Neutrophil (primary cell): Measurements from ENCODE around the gene MYH9.

Experiments
- H3K27ac ChIP-seq: fragments of 200-600 bp; sonication (generic); 2 replicates; pipeline ENCODE4 v1.5.1; 2016; ENCODE audit warnings: mild to moderate bottlenecking, moderate library complexity
- H3K27me3 ChIP-seq: fragments of 200-600 bp; sonication (generic); 2 replicates; pipeline ENCODE4 v1.6.0; 2016; ENCODE audit warnings: mild to moderate bottlenecking
- H3K36me3 ChIP-seq: fragments of 200-600 bp; sonication (generic); 2 replicates; pipeline ENCODE4 v1.5.1; 2017
- H3K4me1 ChIP-seq, 2 experiments: fragments of 200-600 bp in 1 of 2; sonication (generic) in 1 of 2; 1 replicate in 1 of 2; 2 replicates in 1 of 2; pipeline versions ENCODE4 v1.5.1 to v1.6.1; 2013 to 2016; ENCODE audit warnings: low read depth in 1 of 2, low read length in 1 of 2, mild to moderate bottlenecking in 1 of 2, moderate library complexity in 1 of 2; ENCODE audit not compliant: control insufficient read depth in 1 of 2, insufficient read depth in 1 of 2
- H3K4me3 ChIP-seq, 2 experiments: fragments of 200-600 bp in 1 of 2; sonication (generic) in 1 of 2; 1 replicate in 1 of 2; 2 replicates in 1 of 2; pipeline ENCODE4 v1.5.1; 2013 to 2016; ENCODE audit warnings: low read depth in 1 of 2, low read length in 1 of 2, mild to moderate bottlenecking in 1 of 2, moderate library complexity in 1 of 2
- H3K9me3 ChIP-seq: fragments of 200-600 bp; sonication (generic); 2 replicates; pipeline ENCODE4 v1.5.1; 2016
- TF ChIP-seq, protein P1 (sequence below): fragments of 200-600 bp; sonication (generic); IDR thresholded peaks from 2 replicates; pipeline ENCODE4 v1.5.1; 2016; ENCODE audit warnings: antibody characterized with exemption

The MYH9 gene

DNA sequence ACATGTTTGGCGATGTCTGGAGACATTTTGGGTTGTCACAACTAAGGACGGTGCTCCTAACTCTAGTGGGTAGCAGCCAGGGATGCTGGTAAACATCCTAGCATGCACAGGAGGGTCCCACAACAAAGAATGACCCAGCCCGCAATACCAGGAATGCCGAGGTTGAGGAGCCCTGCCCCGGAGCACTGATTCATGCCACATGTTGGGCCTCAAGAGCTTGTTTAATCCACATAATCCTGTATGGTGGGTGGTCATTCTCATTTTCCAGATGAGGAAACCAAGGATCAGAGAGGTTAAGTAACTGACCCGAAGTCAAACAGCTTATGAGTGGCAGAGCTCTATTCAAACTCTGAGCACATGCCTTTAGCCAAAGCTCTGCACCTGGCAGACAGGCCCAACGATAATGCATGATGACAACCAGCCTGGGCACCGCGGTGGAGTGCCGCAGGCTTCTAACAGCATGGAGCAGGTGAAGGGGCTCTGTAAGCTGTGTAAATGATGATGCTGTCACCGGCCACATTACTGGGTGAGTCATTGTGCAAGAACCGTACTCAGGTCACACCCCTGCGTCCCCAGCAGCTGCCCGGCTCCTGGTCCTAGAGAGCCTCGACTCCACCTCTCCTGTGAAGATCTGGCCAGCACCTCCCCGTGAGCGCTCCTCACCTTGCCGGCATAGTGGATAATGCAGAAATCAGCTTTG is 76.2 kb downstream of the MYH9 start:
- TF ChIP-seq, protein P1, sequence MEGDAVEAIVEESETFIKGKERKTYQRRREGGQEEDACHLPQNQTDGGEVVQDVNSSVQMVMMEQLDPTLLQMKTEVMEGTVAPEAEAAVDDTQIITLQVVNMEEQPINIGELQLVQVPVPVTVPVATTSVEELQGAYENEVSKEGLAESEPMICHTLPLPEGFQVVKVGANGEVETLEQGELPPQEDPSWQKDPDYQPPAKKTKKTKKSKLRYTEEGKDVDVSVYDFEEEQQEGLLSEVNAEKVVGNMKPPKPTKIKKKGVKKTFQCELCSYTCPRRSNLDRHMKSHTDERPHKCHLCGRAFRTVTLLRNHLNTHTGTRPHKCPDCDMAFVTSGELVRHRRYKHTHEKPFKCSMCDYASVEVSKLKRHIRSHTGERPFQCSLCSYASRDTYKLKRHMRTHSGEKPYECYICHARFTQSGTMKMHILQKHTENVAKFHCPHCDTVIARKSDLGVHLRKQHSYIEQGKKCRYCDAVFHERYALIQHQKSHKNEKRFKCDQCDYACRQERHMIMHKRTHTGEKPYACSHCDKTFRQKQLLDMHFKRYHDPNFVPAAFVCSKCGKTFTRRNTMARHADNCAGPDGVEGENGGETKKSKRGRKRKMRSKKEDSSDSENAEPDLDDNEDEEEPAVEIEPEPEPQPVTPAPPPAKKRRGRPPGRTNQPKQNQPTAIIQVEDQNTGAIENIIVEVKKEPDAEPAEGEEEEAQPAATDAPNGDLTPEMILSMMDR = no peak
- H3K4me3 ChIP-seq = no peak overlapping the region
- H3K27ac ChIP-seq = no peak overlapping the region
- H3K27me3 ChIP-seq = no peaks in the 10 kb centered on the region
- H3K9me3 ChIP-seq = peaks cover 6% of the 10 kb centered on the region
- H3K4me1 ChIP-seq = no peaks in the 10 kb centered on the region
- H3K36me3 ChIP-seq = peaks cover 100% of the 10 kb centered on the region

DNA sequence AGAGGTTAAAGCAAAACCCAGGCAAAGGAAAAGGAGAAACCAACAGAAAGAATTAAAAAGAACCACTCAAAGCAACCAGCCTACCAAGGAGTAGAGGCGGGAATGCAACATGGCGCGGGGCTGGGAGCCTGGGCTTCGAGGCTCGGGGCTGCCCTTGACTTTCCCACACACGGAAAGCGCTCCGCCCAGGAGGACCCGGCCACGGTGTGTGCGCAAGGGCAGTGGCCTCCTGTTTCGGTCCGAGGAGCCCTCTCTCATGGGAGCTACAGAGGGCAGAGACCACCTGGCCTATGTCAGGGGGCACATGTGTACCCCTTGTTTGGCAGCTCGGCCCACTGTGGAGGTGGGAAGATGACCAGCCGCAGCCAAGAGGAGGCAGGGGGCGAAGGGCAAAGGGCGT is 78.9 kb downstream of the MYH9 start:
- Histone ChIP-seq H3K36me3 (peaks cover 100% of the 10 kb centered on the region), H3K4me3 (no peak overlapping the region), H3K9me3 (peaks cover 7% of the 10 kb centered on the region), H3K4me1 (no peaks in the 10 kb centered on the region), H3K27me3 (no peaks in the 10 kb centered on the region), H3K27ac (no peak overlapping the region)
- TF ChIP-seq, protein P1 = no peak

DNA sequence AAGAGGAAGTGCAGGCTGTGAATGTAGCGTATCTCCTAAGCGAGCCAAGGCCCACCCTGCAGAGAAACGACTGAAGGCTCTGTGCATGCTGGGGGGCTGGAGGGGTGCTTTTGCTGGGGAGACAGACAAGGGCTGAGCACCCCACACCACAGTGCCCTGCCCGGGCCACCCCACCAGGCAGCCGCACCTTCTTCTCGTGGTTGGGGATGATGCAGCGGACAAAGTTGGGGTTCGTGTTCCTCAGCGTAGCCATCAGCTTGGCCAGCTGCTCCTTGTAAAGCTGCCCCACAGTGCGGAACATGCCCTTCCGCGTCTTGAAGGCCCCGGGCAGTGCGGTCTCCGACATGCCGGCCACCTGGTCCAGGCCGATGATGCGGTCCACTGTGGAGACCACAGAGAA is 81.5 kb downstream of the MYH9 start:
- TF ChIP-seq, protein P1 = no peak
- H3K4me3 ChIP-seq = no peak overlapping the region
- H3K4me1 ChIP-seq = no peaks in the 10 kb centered on the region
- H3K27me3 ChIP-seq = no peaks in the 10 kb centered on the region
- peaks cover 100% of the 10 kb centered on the region for H3K36me3 ChIP-seq
- H3K27ac ChIP-seq = peak overlapping the region; percentile 14
- peaks cover 14% of the 10 kb centered on the region for H3K9me3 ChIP-seq

DNA sequence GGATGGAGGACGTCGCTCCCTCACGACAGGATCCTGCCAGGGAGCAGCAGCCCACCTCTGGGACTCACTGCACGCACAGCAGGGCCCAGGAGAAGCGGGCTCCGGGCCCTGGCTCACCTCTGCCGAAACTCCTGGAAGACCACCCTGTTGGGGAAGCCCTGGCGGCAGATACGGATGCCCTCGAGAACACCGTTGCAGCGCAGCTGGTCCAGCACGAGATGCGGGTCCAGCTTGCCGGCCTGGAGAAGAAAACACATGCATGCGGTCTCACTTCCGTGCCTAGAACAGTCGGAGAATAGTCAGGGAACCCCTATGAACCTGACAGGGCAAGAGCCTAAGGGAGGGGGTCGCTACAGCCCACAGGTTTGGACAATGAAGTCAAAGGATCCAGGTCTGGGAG is 82.0 kb downstream of the MYH9 start:
- H3K4me1 ChIP-seq = no peaks in the 10 kb centered on the region
- H3K27me3 ChIP-seq = no peaks in the 10 kb centered on the region
- peak overlapping the region; percentile 14 for H3K27ac ChIP-seq
- H3K9me3 ChIP-seq = peaks cover 14% of the 10 kb centered on the region
- peaks cover 100% of the 10 kb centered on the region for H3K36me3 ChIP-seq
- TF ChIP-seq, protein P1 = no peak
- no peak overlapping the region for H3K4me3 ChIP-seq

DNA sequence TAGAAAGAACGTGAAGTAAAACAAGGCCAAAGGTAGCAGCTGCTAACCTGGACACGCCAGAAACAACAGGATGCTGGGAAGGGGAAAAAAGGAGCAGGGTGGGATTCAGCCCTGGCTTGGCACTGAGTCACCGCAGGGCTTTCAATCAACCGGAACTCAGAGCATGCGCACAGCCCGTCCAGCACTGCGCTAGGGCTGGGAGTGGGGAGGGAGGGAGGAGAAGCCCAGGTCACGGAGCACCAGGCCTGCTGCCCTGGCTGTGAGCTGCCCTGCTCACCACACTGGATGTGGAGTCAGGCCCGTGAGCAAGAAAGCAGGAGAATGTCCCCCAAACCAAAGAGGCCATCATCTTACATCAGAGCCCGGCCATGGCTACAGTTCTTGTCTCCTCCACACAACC is 83.3 kb downstream of the MYH9 start:
- Histone ChIP-seq H3K4me1 (no peaks in the 10 kb centered on the region), H3K27ac (peak overlapping the region; percentile 27), H3K36me3 (peaks cover 100% of the 10 kb centered on the region), H3K4me3 (no peak overlapping the region), H3K27me3 (no peaks in the 10 kb centered on the region), H3K9me3 (peaks cover 14% of the 10 kb centered on the region)
- TF ChIP-seq, protein P1 = no peak
